ENCODE results near the gene SYNE4.

DNA sequence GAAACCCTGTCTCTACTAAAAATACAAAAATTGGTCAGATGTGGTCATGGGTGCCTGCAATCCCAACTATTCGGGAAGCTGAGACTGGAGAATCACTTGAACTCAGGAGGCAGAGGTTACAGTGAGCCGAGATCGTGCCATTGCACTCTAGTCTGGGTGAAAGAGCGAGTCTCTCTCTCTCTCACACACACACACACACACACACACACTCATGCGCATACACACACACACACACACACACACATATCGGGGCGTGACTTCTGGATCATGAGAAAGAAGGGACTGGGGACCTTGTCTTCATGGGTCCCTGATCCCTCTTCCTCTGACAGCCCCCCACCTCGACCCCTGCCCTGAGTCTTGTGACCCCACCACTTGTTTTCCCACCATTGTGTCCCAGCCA, 25.4 kb downstream of the SYNE4 start:
- TF ChIP-seq, protein P1, sequence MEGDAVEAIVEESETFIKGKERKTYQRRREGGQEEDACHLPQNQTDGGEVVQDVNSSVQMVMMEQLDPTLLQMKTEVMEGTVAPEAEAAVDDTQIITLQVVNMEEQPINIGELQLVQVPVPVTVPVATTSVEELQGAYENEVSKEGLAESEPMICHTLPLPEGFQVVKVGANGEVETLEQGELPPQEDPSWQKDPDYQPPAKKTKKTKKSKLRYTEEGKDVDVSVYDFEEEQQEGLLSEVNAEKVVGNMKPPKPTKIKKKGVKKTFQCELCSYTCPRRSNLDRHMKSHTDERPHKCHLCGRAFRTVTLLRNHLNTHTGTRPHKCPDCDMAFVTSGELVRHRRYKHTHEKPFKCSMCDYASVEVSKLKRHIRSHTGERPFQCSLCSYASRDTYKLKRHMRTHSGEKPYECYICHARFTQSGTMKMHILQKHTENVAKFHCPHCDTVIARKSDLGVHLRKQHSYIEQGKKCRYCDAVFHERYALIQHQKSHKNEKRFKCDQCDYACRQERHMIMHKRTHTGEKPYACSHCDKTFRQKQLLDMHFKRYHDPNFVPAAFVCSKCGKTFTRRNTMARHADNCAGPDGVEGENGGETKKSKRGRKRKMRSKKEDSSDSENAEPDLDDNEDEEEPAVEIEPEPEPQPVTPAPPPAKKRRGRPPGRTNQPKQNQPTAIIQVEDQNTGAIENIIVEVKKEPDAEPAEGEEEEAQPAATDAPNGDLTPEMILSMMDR (IDR thresholded peaks at IDR 0.05), result no peak
- no peak for TF ChIP-seq POLR2A (IDR thresholded peaks at IDR 0.05)

All from uterus (tissue), 2 donors.